Activated CD8-positive, alpha-beta memory T cell treated with anti-CD3 and anti-CD28 coated beads, Interleukin-2, amount 50 U/mL, for 4 hours (primary cell): Measurements from ENCODE around the gene NOTCH1.

ENCODE experiments used
- DNase-seq: peaks from one replicate; pipeline ENCODE4 v3.0.0-alpha.2; 2020

The NOTCH1 gene

DNA sequence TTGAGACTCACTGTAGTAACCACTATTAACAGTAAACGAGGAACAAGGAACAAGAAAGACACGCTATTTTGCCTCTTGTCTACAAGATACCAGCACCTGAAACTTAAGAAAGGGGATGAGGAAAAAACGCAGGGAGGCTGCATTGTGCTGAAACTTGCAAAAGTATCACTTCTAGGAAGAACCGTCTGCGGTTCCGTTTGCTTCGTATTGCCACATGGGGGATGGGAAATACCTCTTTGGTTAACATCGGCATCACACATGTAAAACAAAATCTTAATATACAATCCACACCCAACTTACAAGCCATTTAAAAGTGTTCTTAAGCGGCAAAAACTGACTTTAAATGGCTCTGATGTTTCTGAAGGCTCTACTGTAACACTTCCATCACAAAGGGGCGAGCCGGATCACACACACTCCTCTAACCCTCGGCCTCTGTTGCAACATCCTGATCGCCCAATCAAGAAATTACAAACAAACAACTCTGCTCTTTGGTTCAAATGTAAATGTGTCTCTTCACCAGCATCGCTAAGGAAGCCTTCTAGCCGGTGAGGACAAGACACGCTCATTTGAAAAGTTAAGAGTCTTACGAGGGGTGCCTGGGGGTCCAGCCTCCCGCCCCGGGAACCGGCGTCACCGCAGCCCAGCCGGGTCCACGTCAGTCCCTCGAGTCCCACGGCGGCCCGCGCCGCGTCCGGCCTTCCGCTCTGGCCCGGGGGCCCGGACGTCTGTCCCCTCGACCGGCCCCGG lies 63.6 kb downstream of the NOTCH1 start:
- no peak for DNase-seq

DNA sequence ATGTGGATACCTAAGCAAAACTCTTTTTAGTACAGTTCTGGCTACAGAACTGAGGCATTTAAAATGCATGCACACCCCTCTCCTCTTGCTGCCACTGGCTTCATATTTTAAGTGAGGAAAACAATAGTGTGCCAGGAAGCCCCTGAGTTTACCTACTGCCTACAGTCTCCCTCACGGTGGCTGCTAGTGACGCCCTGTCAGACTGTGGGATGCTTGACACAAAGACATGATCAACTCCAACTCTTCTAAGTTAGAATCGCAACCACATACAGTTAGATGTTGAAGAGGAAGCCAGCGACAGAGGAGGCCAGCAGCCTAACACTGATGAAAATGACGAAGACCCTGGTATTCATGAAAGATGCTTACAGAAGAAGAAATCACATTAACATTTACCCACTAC lies 64.3 kb downstream of the NOTCH1 start:
- no peak for DNase-seq

DNA sequence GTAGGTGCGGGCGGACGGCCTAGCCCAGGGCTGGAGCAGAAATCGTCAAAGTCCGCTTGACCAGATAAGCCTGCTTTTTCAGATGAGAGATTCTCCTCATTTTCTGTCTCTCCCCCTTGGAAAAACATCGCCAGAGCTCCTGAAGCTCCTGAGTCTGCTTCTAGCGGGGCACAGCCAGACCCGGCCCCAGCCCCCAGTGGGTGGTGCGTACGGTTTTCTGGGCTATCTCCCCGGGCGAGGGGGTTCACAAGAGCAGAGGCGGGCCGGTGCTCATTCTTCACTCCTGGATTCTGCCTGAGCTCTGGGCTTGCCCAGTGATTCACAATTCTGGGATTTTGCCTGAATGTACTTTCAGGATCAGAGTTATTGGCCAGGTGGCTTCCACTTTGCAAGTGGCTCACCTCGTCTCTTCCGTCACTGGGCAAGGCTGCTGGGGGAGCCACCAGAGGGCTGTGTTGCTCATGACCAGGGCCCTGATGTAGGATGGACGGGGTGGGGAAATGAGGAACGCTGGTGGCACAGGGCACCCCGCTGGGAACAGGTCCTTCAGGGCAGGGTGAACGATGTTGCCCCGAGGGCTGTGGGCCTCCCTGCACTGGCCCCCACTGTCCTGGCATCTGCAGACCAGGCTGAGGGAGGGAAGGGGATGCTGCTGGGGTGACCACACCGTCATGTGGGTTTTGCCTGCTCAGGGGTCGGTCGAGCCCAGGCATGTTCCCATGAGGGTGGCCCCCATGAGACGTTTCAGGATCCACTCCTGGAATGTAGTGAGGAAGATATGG lies 69.3 kb downstream of the NOTCH1 start:
- DNase-seq = no peak

DNA sequence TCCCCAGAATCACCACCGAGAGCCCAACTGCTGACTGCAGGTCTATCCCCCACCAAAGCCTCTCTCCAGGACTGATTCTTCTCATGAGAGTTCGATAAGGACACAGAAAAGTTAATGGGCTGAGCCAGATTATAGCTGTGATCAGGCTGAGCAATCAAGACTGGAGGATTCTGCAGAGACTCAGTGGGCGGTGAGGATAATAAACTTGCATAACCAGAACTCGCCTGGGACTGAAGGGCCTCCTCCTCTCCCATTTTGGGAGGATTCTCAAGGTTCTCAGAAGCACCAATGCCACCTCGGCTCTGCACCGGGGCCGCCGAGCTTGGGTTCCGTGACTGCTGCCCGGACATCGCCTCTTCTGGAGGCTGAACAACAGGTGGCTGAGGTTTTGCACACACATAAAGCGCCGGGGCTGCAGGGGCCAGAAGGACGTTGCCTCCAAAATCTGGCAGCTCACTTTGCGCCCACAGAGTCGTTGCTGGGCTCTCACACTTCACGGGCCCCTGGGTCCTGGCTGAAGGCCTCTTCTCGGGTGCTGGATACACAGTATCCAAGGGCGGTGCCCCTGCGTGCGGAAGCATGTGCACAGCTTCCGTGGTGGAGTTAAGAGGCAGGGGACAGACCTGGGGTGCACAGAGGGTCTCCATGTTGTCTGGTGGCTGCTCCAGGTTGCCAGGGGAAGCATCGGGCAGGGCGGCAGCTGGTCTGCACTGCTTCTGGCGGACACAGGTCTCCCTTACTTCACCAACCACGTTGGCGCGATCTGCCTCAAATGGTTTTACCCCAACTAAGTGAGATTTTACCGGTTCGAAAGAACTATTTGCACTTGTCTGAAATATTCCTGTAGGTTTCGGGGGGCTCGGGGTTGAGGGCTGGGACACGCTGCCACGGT lies 70.6 kb downstream of the NOTCH1 start:
- no peak for DNase-seq

DNA sequence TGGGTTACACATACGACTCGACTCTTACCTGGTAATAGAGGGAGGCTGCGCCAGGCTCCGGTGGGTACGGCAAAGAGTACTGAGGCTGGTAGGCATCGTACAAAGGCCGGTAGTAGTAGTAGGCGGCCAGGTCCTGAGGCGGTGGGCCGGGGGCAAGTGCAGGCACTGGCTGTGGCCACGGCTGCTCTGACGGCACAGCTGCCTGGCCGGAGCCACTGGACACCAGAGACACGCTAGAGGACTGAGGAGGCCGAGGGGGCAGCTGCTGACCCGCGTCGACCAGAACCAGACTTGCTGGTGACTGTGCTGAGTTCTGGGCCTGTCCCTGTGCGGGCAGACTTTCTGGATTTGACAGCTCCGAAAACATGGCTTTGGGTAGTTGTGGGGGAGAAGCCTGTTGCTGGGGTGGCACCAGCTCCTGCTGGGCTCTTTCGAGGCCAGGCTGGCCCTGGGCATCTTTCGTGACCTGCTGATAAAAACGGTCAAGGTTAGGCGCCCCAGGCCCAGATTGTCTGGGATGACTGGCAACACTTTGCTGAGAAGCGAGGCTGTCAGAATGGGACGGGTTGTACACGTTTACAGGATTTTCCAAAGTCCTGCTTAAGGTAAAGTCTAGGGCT lies 71.7 kb downstream of the NOTCH1 start:
- no peak for DNase-seq

DNA sequence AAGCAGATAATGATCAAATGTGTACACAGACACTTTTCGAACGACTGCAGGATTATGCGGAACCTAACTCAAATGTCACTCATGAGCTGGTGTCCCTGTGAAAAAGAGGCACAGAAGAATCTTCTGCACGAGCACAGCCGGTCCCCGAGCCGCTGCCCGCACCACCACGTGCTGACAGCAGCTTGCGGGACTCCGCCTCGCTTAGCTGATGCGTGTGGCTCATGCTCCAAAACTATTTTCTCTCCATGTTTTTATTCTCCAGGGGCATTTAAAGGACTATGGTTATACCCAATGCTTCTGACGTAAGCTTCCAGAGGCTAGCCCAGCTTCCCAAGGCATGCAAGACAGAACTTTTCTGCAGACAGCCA lies 72.5 kb downstream of the NOTCH1 start:
- no peak for DNase-seq

DNA sequence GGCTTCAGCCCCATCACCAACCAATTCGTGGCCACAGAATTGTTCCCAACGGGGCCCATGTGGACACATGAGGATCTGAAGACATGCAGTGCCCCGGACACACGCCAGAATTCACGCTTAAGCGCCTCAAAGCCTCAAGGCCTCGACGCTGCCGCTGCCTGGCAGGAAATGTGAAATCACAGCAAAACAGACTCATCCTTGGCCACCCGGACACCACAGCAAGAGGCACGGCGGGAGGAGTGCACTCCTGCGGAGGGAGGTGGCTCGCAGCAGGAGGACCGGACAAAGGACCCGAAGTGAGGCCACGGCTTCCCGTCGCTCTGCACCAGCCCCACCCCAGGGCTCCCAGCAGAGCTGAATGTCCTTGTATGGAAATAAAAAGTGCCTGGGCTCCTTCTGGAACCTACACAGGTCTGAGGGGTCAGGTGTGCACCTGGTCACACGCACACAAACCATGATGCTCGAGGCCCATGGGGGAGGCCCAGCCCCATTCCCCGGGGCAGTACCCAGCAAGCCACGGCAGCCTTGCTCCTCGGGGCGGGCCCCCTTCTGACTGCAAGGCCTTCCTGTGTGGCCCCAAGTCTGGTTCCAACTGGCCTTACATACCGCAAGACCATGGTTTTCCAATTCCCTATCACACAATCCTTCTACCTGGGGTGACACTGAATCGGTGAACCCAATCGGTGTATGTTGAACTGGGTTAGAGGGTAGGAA lies 73.1 kb downstream of the NOTCH1 start:
- no peak for DNase-seq

DNA sequence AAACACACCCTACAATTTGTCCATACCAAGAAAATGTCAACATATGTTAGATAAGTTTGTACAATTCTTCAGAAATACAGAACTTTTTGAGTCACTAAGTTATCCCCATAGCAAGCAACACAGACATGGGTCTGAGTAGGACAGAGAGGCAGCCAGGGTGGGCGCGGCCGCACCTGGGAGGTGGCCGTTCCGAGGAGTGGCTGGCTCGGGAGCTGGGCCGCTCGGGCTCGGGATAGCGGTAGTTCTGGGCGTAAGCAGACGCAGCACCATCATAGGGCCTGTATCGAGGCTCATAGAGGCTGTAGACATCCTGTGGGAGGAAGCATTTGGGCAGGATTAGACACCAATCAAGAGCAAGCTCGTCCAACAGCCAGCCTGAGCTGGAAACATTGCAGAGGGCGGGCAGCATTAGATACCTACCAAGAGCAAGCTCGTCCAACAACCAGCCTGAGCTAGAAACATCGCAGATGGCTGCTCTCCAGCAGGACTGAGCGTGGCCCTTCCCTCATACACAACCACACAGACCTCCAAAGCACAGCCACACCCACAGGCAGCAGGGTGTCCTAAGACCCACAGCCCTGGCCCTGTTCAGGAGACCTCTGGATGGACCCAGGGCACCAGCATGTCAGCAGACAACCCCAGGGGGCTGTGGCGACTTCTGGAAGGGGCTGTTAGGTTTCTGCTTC lies 73.9 kb downstream of the NOTCH1 start:
- DNase-seq = no peak

DNA sequence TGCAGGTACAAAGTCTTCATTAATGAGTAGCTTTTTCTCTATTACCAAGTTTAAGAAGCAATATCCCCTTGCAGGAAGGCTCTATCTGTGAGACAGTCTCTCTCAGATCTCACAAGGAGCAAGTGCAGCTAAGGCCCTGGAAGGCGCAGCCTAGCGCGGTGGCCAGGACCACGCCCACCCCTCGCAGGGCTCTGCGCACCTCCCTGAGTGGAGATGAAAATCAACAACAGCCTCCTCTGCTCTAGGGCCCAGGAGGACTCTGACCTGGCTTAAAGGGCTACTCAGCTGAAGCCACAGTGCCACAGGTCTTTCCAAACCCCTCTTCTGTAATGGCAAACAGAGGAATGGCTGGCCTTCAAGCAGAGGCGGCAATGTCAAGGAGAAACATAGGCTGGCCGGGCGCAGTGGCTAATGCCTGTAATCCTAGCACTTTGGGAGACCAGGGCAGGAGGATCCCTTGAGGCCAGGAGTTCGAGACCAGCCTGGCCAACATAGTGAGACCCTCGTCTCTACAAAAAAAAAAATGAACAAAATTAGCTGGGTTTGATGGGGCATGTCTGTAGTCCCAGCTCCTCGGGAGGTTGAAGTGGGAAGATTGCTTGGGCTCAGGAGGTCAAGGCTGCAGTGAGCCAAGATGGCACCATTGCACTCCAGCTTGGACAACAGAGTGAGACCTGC lies 74.9 kb downstream of the NOTCH1 start:
- DNase-seq = no peak

DNA sequence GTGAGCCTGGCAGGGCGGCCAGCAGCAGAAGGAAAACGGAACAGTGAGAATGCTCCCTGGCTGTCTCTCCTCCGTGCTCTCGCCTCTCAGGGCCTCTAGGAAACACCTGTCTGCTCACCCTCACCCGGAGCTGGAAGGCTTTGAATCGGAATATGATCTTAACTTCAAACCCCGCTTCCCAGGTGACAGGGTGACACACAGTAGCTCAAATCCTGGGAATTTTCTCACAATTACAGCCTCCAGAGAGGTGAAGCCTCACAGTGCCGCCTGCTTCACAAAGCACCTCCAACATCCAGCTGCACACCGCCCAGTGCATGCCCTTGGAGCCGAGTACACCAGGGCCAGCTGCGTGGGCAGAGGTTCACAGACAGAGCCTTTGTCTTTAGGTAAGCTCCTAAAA lies 75.5 kb downstream of the NOTCH1 start:
- no peak for DNase-seq

DNA sequence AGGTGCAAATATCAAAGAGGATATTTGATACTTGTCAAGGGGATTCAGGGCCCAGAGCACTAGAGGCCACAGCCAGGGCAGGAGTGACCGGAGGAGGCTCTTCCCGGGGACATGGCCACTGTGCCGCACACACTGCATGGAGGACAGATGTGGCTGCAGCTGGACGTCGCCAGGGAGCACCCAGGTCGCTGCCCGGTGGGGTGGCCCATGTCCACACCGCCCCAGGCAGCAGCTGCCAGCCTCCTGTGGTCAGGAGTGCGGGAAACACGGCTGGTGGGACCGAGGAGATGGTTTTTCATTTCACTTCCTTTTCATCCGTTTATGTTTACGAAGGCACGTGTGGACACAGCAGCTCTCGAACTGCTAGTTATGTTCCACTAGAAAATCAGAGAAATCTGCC lies 78.1 kb downstream of the NOTCH1 start:
- no peak for DNase-seq

DNA sequence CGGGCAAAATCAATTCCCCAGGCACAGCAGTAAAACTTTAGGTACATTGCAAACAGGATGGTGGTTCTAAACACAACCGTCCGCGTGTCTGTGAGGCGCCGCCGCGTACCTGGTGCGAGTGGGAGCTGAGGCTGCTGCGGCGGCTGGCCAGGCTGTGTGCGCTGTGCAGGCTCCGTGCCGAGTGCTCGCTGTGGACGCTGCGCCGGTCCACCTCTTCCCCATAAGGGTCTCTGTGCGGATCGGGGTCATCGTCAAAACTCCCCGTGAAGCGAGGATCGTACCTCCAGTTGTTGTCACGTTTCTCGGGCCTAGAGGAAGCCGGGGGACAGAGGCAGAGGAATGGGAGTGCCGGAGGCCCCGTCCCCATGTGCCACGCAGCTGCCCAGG lies 79.7 kb downstream of the NOTCH1 start:
- no peak for DNase-seq

DNA sequence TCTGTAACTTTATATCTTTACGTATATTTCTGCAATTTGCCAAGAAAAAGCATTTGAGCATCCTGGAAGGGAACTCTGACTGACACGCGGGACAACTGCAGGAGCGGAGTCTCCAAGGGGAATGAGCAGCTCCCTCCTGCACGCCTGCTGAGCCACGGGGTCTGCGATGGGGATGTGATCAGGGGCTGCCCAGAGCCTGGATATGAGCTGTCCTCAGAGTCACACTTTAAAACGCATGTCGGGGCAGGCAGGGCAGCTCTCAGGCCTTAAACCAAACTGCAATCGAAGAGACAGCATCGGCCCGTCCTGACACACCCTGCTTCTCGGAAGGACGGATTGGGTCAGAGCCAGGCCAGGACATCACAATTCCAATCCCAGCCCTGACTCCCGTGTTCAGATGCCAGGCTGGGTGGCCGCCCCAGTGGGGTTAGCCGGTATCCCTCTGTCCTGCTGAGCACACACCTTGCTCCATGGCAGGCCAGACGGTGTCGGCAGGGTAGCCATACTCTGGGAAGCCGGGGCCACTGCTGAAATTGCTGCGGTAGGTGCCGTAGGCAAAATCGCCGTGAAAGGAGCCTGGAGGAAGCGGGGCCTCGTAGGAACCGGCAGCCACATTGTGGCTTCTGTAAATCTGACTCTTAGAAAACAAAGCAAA lies 80.2 kb downstream of the NOTCH1 start:
- no peak for DNase-seq

DNA sequence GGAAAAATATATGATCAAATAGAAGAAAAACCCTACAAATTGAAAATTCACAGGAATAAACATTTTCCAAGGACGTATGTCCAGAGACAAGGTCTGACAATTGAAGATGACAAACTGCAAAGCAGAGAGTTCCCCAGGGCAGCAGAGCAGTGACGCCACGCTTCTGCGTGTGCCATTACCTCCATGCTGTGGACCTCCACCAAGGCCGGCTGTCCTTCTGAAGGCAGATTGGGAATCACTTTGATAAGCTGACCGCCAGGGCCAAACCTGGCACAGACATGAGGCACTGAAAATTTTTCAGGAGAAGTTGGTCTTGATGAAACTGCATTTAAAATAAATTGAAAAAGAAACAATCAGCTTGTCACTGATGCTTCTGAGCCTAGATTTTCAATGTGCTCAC lies 81.6 kb downstream of the NOTCH1 start:
- no peak for DNase-seq

DNA sequence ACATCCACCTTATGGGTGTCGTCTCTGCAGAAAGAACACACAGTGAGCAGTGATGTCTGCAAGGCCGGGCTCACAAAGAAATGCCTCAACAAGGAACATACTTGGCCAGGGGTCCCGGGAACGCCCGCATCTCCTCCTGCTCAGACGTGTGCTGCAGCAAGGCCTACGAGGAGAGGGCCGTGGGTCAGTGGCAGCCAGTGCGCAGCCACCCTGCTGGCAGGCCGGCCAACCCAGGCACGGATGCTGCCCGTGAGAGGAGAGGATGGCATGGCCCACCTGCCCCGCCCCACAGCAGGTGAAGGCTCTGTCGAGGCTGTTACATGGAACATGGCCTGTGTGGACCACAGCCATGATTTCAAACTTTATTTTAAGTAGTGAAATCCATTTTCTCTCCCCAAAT lies 82.3 kb downstream of the NOTCH1 start:
- no peak for DNase-seq

DNA sequence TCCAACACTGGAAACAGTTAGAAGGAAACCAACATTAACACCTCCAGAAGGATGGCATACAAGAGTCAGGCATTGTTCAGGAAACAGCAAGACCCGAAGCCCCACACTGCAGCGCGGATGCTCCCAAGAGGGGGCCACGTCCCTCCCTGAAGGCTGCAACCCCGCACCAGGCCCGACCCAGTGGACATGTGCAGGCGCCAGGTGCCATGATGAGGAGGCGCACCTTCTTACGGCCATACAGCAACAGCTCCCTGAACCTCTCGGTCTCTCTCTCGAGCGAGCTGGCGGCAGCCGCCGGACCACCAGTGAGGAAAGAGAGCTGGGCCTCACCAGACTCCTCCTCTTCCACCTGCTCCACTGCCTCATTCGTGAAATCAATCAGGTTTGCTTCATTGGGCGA lies 83.2 kb downstream of the NOTCH1 start:
- DNase-seq = no peak

DNA sequence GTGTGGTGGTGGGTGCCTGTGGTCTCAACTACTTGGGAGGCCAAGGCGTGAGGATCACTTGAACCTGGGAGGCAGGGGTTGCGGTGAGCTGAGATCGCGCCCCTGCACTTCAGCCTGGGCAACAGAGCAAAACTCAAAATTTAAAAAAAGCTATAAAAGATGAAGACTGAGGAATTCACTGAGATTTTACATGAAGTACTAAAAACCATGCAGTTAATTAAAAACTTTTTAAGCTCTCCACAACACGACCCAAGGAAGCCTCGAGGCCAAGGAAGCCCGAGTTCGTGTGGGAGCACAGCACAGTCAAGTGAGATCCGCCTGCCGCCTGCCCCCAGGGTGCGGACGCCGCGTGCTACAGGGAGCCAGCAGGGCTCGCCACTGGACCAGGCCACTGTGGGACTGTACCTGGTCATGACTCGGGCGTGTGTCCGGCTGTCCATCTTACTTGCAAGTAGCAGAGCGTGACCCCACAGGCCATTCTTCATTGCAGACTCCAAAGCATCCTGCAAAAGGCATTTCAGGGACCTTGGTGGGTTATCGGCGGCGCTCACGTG lies 85.0 kb downstream of the NOTCH1 start:
- no peak for DNase-seq

DNA sequence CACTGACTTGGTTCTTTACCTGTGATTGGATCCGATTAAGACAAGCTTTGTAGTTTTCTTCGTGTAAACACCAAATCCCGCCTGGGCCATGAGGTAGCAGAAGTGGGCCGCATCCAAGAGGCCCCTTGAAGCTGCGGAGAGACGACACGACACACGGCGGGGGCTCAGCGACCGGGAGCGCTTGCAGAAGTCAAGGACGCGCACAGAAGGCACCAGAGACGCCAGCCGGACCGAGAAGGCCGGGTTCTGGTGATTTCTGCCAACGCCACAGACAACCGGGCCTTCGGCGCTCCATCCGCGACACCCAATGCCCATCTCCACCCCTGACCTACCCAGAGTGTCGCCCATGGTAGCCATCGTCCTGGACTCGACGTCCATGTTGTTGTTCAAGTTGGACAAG lies 86.4 kb downstream of the NOTCH1 start:
- DNase-seq = no peak

DNA sequence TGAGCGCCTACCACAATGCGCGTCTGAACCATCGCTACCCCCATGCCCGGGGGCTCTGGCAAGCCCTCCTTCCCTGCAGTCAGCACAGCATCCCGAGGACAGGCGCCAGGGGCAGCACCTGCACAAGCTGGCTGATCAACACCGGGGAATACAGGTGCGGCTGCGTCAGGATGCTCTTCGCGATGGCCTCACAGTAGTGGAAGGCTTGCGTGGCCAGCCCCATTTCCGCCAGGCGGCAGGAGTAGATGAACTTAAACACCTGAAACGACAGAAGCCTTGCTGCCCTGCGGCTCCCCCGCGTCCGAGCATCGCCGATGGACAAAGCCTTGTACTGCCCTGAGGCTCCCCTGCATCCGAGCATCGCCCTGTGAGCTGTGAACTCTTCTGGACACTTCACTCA lies 88.5 kb downstream of the NOTCH1 start:
- no peak for DNase-seq

DNA sequence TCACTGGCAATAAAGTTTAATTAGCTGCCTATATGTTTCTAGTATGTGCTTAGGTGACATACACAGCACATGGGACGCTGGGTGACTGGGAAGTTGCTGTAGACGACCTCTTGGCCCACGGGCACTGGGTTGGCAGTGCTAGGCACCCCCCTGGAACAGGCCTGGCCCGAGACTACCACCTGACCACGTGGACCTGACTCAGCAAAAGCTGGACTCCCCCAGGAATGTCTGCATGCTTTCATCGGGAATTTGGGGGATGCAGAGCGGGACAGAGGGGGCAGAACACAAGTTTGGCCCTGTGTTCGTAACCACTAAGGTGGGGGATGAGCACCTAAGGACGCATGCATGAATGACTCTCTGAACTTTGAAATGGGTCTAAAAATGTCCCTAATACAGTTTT lies 89.6 kb downstream of the NOTCH1 start:
- DNase-seq = no peak
